Measurements from ENCODE around the gene SPRY4.

Gene SPRY4

GRCh38 chr5:142323480-142324135 is 1.2 kb downstream of the SPRY4 start:
- Histone ChIP-seq H3K4me3 (ENCODE audit: low read depth, low read length) (peak overlapping the region; percentile 100), H3K9me3 (no peaks in the 10 kb centered on the region), H3K4me1 (peaks cover 17% of the 10 kb centered on the region), H3K36me3 (peaks cover 9% of the 10 kb centered on the region), H3K27me3 (no peaks in the 10 kb centered on the region)
- TF ChIP-seq, protein P1, sequence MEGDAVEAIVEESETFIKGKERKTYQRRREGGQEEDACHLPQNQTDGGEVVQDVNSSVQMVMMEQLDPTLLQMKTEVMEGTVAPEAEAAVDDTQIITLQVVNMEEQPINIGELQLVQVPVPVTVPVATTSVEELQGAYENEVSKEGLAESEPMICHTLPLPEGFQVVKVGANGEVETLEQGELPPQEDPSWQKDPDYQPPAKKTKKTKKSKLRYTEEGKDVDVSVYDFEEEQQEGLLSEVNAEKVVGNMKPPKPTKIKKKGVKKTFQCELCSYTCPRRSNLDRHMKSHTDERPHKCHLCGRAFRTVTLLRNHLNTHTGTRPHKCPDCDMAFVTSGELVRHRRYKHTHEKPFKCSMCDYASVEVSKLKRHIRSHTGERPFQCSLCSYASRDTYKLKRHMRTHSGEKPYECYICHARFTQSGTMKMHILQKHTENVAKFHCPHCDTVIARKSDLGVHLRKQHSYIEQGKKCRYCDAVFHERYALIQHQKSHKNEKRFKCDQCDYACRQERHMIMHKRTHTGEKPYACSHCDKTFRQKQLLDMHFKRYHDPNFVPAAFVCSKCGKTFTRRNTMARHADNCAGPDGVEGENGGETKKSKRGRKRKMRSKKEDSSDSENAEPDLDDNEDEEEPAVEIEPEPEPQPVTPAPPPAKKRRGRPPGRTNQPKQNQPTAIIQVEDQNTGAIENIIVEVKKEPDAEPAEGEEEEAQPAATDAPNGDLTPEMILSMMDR (IDR thresholded peaks at IDR 0.05; ENCODE audit: low read depth, low read length), result no peak
- no peak for DNase-seq

GRCh38 chr5:142322747-142323479 is 1.9 kb downstream of the SPRY4 start:
- peaks cover 17% of the 10 kb centered on the region for H3K4me1 ChIP-seq
- DNase-seq, result peak; percentile 42
- peak overlapping the region; percentile 100 for H3K4me3 ChIP-seq (ENCODE audit: low read depth, low read length)
- TF ChIP-seq, protein P1 (IDR thresholded peaks at IDR 0.05; ENCODE audit: low read depth, low read length), result no peak
- peaks cover 9% of the 10 kb centered on the region for H3K36me3 ChIP-seq
- no peaks in the 10 kb centered on the region for H3K9me3 ChIP-seq
- H3K27me3 ChIP-seq, result no peaks in the 10 kb centered on the region

- Histone ChIP-seq H3K4me3 (ENCODE audit: low read depth, low read length) (peak overlapping the region; percentile 100), H3K9me3 (no peaks in the 10 kb centered on the region), H3K27me3 (no peaks in the 10 kb centered on the region), H3K4me1 (peaks cover 17% of the 10 kb centered on the region), H3K36me3 (peaks cover 12% of the 10 kb centered on the region)
- no peak for DNase-seq
- TF ChIP-seq, protein P1 (IDR thresholded peaks at IDR 0.05; ENCODE audit: low read depth, low read length), result no peak
These were observed 2.4 kb downstream of the SPRY4 start for GRCh38 chr5:142322403-142322746.

DNA sequence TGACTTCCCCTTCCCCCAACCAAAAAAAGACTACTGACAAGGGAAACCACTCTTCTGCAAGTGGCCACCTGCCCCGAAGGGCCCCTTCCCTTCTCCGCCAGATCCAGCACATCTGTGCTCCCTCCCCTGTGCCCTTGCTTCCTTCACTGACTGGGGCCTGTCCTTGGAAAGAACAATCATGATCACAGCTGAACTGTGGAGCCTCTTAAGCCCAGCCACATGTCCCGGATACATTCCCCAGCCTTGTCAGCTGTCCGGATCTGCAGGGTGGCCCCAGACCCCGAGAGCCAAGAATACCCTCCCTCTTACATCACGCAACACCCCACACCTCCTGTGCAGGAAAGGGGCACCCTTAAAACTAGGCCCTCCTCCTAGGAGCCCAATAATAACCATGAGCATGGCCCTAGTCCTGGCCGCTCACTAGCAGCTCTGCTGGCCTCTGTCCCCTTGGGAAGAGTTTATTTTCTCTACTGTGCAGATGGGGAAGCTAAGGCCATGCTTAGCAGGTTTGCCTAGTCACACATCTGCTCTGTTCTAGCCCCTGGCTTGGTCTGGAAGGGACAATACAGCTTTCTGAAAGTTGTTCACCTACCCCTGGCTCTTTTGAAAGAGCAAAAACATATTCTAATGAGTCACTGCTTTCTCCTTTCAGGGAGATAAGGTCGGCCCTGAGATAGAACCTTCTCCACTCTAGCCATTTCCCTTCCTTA is 3.8 kb downstream of the SPRY4 start:
- peak overlapping the region; percentile 100 for H3K4me3 ChIP-seq (ENCODE audit: low read depth, low read length)
- peak; percentile 51 for DNase-seq
- H3K9me3 ChIP-seq, result no peaks in the 10 kb centered on the region
- peaks cover 18% of the 10 kb centered on the region for H3K4me1 ChIP-seq
- H3K27me3 ChIP-seq, result no peaks in the 10 kb centered on the region
- TF ChIP-seq, protein P1 (IDR thresholded peaks at IDR 0.05; ENCODE audit: low read depth, low read length), result no peak
- H3K36me3 ChIP-seq, result peaks cover 21% of the 10 kb centered on the region

- H3K4me1 ChIP-seq, result peaks cover 24% of the 10 kb centered on the region
- H3K27me3 ChIP-seq, result no peaks in the 10 kb centered on the region
- H3K9me3 ChIP-seq, result no peaks in the 10 kb centered on the region
- H3K36me3 ChIP-seq, result peaks cover 25% of the 10 kb centered on the region
- H3K4me3 ChIP-seq (ENCODE audit: low read depth, low read length), result peak overlapping the region; percentile 100
- no peak for DNase-seq
- TF ChIP-seq, protein P1 (IDR thresholded peaks at IDR 0.05; ENCODE audit: low read depth, low read length), result no peak
These were observed 4.4 kb downstream of the SPRY4 start for GRCh38 chr5:142320430-142320738.

All from BE2C (cell line).